DMS114 treated with DMSO at 0.1 percent for 48 hours (cell line): ENCODE results near the gene ARID5A.
"Not testable (repeated sequence)": the region's sequence is repeated elsewhere in the genome, so short reads cannot be mapped to it uniquely, and the experiment has no call there.

ENCODE experiments used
- DNase-seq: peaks from one replicate; lab custom pipeline; 2025; ENCODE audit not compliant: unreplicated experiment; lab: John Stamatoyannopoulos, UW

The ARID5A gene

DNA sequence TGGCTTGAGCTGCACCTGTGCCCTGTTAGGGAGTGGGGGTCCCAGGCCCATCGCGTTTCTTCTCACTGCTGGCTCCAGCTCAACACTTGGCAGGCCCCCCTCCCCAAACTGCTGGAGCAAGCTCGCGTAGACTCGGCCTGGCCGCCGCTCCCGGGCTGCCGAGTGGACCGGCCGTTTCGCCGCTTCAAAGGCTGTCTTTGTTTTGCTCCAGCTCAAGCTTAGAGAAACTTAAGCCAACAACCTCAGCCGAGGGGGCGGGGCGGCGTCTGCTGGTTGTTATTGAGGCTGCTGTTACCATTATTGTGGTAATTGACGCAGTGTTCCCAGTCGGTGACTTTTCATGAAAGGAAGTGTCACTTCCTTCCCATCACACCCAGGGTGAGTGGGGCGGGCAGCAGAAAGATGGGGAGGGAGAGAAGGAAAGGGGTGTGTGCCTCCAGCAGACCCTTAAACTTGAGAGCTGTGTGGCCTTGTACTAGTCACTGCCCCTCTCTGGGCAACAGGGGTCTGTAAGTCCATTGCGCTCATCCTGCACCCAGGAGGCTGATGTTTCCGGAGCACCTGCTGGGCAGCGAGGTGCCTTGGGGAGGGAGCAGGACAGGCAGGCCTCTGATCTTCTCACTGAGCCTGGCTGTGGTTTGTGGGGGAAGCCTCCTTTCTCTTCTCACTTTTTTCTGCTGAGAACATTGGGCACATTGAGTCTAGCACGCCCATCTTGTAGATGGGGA, 2.1 kb downstream of the ARID5A start:
- no peak for DNase-seq

DNA sequence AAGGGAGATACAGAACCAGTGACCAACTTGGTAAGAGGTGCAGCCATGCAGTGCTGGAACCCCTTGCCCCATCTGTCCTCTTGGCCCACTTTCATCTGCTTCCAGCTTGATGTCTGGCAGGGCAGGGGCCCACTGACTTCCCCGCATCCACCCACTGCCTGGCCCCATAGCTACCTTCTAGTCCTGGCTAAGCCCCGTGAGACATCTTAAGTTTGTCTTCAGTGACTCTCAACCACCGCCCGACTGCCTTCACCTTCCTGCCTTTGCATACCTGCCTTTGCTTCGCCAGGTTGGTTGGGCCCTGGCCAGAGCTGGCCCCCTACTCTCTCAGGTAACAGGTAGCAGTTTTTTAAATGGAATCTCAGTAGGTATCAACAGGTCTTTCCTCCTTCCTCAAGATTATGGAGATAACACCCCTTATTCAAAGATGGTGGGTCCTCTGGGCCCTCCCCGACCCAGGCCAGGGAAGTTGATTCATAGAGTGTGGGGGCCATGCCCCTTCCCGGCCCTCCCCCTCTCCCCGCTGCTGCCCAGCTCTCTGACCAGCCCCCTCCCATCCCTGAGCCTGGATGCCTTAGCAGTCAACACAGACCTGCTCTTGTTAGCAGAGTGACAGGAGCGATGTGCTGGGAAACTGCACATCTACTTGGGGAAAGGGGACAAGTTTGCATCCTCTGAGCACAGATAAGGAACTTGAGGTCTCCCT, 2.8 kb downstream of the ARID5A start:
- no peak for DNase-seq

DNA sequence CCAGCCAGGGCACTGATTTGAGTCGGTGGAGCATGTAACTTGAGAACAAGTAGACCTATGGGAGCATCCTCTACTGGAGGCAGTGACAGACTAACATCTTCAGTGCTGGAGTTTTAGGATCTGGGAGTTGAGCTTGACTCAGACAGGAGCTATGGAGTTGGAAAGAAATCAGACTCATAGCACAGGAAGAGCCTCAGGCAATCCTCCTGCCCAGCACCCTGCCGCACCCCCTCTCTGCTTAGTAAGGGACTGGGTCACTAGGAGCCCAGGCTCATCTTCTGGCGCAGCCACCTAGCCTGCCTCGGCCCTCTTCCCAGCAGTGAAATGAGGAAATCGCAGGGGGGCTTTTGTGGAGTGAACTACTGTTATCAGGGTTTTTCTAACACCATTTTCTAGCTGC, 3.6 kb downstream of the ARID5A start:
- no peak for DNase-seq

DNA sequence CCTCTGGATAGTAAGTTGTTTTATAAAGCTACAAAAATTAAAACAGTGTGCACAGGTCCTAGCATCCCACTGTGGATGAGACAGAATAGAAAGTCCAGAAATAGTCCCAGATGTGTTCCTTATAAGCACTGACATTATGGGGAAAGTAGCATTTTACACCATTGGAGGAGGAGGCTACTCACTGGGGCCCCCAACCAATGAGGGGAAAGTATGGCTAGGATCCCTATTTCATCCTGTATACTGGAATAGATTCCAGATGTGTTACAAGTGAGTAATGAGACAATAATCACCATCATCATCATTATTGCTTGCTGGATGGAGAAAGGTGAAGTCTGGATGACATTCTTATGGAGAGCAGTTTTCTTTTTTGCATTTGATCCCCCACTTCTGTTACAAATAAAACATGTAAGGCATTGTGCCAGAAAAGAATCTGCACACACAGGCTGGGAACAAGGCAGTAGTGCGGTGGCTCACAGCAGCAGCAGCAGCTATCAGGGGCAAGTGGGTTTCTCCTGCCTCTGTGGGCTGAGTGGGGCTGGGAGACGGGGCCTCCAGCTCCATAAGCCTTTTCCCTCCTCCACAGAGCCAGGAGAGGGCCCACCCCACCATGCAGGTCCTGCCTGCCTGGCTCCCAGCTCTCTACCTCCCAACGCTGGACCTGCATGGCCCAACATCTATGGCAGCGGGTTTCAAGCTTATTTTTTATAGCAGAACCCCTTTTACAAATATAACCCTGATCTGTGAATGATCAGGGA, 5.0 kb downstream of the ARID5A start:
- DNase-seq: no peak

DNA sequence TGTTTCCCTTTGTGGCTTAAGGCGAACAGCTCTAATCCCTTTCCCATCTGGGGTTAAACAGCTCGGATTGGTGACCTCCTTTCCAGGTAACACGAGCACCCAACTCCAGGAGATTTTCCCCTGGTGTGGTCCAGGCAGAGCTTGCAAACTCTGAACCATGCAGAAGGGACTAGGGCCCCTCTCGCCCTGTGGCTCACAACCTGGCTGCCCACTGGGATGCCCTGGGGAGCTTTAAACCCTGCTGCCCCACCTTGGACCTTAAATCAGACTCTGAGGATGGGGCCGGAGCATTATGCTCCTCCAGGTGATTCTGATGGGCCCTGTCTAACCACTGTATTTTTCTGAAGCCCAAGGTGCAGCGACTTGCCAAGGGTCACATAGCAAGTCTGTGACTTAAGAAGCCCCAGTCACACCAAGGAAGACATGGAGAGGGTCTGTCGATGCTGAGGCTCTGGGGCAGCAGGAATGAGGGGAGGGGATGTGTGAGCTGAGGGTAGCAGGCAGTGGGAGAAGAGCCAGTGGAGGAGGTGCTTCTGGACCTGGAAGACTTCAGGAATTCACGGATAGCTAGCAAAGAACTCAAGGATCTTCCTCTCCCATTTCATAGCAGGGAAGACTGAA, 5.9 kb downstream of the ARID5A start:
- no peak for DNase-seq

DNA sequence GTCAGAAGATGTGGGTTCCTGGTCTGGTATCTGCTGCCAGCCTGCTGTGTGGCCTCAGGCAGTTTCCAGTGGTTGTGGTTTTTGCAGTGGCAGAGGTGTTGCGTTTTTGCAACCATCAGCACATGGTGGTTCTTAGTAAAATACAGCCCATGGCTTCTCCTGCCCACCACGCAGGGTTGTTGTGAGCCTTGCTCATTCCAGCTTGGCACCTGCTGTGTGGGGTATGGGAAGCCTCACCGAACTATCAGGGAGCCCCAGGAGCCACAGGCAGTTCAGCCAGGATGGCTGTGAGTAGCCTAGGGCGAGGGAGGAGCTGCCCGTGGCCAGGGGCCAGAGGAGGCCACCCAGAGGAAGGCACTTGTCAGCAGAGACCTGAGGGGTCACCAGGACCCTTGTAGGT, 9.8 kb downstream of the ARID5A start:
- no peak for DNase-seq

DNA sequence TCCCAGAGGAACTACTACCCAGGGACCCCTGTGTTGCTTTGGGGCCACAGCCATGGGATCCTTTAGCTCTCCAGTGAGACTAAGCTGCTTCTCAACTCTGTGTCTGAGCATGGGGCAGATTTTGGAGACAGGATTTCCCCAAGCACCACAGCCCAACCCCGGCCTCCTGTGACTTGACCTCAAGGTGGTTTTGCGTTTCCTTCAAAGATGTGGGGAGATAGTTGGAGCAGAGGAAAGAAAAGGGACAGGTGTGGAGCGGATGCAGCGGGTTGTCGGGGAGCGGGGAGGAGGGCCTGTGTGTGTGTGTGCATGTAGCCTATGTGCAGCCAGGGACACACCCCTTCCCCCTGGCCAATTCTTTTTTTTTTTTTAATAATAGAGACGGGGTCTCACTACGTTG, 10.2 kb downstream of the ARID5A start:
- DNase-seq: no peak

DNA sequence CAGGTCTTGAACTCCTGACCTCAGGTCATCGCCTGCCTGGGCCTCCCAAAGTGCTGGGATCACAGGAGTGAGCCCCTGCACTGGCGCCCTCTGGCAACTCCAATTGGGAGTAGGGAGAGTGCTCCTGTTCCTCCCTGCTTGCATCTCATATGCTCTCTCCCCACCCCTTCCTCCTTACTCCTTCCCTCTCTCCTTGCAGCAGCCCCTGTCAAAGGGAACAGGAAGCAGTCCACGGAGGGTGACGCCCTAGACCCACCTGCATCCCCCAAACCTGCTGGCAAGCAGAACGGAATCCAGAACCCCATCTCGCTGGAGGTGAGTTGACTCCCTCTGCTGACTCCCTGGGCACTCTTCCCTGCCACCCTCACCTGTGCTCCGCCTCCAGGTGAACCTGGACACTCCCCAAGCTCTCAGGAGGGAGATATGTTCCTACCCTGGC, 10.7 kb downstream of the ARID5A start:
- DNase-seq: no peak

DNA sequence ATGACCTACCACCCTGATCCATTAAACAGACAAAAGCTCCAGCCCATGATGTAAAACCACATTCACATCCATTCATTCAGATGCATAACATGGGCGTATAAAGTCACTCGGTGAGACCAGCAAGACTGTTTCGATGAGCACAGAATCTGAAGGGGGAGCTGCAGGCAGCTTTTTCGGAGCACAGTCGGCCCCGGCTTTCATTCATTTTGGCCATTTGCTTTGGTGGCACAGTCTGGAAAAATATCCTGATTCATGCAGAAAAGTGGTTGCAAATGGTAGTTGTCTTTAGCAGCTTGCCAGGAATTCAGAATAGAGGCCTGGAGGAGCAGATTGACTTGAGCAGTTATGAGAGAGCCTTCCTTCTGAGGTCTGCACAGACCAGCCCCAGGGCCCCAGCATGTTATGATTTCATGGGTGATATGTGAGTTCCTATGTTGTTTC, 11.2 kb downstream of the ARID5A start:
- DNase-seq: no peak

DNA sequence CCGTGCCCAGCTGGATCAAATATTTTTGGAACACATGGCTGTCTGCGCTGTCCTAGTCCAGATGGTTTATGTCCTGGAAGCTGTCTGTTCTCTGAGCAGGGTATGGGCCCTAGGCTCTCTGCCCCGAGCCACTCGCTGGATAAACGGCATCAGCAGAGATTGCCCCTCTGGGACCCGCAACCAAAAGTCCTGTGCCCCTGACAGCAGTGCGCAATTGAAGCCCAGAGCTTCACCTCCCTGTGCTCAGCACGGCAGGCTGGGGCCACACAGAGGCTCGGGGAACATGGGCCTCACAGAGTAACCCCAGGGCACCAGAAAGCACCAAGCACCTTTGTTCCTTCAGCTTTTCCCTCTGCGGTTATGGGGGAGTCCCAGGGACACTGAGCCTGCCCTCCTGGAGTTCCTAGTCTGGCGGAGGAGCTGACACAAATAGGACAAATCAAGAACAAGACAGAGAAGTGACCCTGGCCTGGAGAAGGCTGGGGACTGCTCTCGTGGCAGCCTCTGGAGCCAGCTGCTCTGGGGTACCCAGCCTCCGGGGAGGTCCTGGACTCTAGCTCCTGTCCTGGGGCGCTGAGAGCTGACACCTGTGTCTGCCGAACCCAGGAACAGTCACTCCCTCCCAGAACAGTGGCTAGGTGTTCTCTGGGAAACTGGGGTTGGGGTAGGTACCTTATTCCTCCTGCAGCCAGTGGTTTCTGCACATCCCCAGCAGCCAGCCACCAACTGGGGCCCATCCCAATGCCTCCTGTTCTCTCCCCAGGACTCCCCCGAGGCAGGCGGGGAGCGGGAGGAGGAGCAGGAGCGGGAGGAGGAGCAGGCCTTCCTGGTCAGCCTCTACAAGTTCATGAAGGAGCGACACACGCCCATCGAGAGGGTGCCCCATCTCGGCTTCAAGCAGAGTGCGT, 12.3 kb downstream of the ARID5A start:
- DNase-seq: no peak

DNA sequence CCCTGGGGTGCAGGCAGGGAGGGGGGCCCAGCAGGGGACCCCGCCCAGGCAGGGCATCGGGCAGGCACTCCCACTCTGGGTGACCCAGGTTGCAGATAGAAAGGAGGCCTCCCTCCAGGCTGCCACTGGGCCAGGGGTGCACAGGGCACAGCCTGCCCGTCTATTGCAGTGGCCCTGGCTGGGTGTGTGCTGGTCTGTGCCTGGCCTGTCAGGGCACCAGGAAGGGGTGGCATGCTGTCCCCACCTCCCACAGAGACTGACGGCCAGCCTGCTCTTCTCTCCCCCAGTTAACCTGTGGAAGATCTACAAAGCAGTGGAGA, 12.9 kb downstream of the ARID5A start:
- no peak for DNase-seq

DNA sequence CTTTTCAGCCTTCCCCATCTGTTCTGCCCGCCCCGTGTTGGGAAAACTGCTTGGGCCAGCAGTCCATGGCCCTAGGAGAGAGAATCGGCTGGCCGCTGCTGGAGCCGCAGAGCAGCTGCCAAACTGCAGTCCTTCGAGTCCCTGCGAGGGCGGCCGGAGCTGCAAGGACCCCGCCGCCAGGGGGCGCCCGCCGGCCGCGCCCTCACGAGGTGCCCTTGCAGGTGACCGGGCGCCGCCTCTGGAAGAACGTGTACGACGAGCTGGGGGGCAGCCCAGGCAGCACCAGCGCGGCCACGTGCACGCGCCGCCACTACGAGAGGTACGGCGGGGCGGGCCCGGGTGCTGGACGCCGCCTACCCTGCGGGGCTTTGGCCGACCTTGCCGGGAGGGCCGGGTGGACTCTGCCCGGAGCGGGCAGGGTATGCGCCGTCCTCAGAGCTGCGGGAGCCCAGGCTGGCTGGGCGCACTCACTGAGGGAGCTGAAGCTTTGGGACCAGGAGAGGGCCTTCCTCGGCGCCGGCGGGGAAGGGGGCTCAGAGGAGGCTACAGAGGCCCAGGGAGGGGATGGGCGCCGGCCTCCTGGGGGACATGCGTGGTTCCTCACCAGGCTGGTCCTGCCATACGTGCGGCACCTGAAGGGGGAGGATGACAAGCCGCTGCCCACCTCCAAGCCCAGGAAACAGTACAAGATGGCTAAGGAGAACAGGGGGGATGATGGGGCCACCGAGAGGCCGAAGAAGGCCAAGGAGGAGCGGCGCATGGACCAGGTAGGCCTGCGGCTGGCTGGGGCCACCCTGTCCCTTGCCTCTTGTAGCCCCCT, 13.6 kb downstream of the ARID5A start:
- no peak for DNase-seq

DNA sequence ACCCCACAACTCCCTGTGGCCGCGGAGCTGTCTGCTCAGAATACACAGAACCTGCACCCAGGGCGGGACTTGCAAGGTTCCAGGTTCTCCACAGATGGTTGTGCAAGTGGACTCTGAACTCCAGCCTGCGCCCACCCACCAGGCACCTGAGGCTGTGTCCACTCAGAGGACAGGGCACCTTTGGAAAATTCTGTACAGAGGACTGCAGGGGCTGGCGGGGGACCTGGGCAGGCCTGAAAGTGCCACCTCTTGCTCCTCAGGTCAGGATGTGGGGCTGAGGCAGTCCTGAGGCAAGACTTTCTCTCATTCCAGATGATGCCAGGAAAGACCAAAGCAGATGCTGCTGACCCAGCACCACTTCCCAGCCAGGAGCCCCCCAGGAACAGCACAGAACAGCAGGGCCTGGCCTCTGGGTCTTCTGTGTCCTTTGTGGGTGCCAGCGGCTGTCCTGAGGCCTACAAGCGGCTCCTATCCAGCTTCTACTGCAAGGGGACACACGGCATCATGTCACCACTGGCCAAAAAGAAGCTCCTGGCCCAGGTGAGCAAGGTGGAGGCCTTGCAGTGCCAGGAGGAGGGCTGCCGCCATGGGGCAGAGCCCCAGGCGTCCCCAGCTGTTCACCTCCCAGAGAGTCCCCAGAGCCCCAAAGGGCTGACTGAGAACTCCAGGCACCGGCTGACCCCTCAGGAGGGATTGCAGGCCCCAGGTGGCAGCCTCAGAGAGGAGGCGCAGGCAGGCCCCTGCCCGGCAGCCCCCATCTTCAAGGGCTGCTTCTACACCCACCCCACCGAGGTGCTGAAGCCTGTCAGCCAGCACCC, 14.4 kb downstream of the ARID5A start:
- DNase-seq: no peak

DNA sequence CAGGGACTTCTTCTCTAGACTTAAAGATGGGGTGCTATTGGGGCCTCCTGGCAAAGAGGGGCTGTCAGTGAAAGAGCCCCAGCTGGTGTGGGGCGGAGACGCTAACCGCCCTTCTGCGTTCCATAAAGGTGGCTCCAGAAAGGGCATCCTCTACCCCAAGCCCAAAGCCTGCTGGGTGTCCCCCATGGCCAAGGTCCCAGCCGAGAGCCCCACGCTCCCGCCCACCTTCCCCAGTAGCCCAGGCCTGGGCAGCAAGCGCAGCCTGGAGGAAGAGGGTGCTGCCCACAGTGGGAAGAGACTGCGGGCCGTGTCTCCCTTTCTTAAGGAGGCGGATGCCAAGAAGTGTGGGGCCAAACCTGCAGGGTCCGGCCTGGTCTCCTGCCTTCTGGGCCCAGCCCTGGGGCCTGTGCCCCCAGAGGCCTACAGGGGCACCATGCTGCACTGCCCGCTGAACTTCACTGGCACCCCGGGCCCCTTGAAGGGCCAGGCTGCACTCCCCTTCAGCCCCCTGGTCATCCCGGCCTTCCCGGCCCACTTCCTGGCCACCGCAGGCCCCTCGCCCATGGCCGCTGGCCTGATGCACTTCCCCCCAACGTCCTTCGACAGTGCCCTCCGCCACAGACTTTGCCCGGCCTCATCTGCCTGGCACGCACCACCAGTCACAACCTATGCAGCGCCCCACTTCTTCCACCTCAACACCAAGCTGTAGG, 15.2 kb downstream of the ARID5A start:
- no peak for DNase-seq

DNA sequence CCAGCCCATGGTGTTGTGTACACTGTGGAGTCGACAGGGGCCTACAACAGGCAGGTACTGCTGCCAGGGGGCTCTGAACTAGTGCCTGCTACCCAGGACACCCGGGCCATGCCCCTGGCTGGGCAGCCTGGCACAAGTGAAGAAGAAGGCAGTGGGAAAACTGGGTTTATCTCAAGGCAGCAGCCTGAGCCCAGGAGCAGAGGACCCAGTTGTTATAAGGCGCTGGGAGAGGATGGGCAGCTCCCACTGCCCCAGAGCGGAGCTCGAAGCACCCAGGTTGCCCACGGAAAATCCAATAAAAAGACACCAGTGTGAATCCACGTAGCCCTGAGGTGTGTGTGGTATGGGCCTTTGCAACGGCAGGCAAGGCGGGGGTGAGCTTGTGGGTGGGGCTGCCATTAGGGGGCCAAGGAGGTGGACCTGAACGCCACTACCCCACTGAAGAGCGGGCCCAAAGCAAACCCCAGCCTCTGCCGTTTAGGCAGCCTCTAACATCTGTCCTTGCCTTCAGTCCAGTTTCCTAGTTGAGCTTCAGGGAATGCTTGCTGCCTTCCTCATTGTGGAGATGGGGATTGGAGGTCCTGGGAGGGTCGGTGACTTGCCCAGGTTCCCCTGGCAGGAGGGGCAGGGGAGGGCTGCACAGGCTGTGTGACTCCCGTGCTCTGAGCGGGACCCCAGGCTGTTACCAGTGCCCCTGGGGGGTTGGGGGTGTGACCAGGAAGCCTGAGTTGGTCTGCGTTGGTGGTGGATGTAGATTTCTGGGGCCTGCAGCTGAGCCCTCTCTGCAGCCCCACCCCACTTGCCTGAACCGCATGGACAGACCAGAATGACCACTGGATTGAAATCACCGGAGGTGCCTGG, 16.0 kb downstream of the ARID5A start:
- no peak for DNase-seq

DNA sequence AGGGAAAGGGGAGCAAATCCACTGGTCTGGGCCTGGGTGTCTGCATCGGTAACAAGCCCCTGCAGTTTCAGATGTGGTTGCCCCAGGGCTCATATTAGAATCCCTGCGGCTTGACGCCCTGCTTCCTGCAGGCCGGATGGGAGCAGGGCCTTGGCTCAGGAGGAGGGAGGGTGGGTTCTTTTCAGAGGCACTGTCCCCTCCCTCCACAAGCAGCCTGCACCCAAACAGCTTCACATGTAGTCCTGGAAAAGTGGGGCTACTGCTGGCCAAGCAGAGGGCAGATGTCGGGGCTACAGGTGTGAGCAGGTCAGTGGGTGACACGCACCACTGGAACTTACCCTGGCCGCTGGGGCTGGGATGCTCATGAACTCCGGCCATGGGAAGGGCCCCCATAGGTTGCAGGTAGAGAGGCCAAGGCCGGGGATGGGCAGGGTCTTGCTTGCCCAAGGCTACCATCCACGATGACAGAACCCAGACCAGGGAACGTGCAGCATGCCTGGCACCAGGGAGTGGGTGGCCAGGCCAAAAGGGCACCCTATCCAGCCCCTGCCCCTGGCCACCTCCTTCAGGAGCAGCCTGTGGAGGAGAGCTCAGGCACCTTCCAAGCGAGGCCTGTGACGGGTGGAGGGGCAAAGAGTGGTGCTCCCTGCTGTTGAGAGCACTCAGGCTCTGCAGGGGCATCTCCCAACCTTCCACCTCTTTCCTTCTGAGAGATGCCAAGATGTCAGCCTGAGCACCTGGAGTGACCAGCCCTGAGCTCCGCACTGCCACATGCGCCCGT, 16.8 kb downstream of the ARID5A start:
- DNase-seq: no peak

DNA sequence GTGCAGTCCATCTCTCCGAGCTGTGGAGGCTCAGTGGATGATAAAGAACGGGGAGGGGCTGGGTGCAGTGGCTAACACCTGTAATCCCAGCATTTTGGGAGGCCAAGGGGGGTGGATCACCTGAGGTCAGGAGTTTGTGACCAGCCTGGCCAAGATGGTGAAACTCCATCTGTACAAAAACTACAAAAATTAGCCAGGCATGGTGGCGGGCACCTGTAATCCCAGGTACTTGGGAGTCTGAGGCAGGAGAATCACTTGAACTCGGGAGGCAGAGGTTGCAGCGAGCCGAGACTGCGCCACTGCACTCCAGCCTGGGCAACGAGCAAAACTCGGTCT, 17.4 kb downstream of the ARID5A start:
- DNase-seq: not testable (repeated sequence)
